ENCODE results near the gene SAMD11.

SAMD11 gene

GRCh38 chr1:978835-979743 is 55.4 kb downstream of the SAMD11 start:
- ChIA-PET POLR2A (no interaction called here), CTCF (interaction anchor here (3.2 kb wide), 1 partner anchor 53 kb away, joined by 12 read pairs; no protein-coding TSS in a partner anchor)
- no peak for TF ChIP-seq CTCF (IDR thresholded peaks at IDR 0.05; ENCODE audit: control extremely low read depth, extremely low read depth, low read depth, missing control alignments)
- no peak for DNase-seq (ENCODE audit: extremely low spot score)

GRCh38 chr1:979744-980072 is 56.0 kb downstream of the SAMD11 start:
- no peak for DNase-seq (ENCODE audit: extremely low spot score)
- POLR2A ChIA-PET: no interaction called here
- CTCF ChIA-PET: interaction anchor here (3.2 kb wide), 1 partner anchor 53 kb away, joined by 12 read pairs; no protein-coding TSS in a partner anchor
- no peak for TF ChIP-seq CTCF (IDR thresholded peaks at IDR 0.05; ENCODE audit: control extremely low read depth, extremely low read depth, low read depth, missing control alignments)

- ChIA-PET CTCF (interaction anchor here (0.7 to 5.8 kb wide), 7 partner anchors 10 to 83 kb away, joined by 3 to 53 read pairs (median 5); partner anchors contain the start of genes AGRN and HES4), POLR2A (no interaction called here)
- TF ChIP-seq CTCF (IDR thresholded peaks at IDR 0.05; ENCODE audit: control extremely low read depth, extremely low read depth, low read depth, missing control alignments): no peak
- DNase-seq (ENCODE audit: extremely low spot score): no peak
Observed at GRCh38 chr1:980137-980571, 56.4 kb downstream of the SAMD11 start.

GRCh38 chr1:980602-981395 is 57.1 kb downstream of the SAMD11 start:
- CTCF ChIA-PET: interaction anchor here (0.6 to 5.8 kb wide), 15 partner anchors 9 to 310 kb away, joined by 3 to 53 read pairs (median 4); partner anchors contain the start of genes AGRN, HES4 and ISG15
- TF ChIP-seq CTCF (IDR thresholded peaks at IDR 0.05; ENCODE audit: control extremely low read depth, extremely low read depth, low read depth, missing control alignments): no peak
- no peak for DNase-seq (ENCODE audit: extremely low spot score)
- POLR2A ChIA-PET: no interaction called here

GRCh38 chr1:981491-981954 is 57.8 kb downstream of the SAMD11 start:
- ChIA-PET CTCF (interaction anchor here (0.6 to 5.8 kb wide), 14 partner anchors 8 to 309 kb away, joined by 3 to 53 read pairs (median 5); partner anchors contain the start of genes AGRN and ISG15), POLR2A (no interaction called here)
- no peak for DNase-seq (ENCODE audit: extremely low spot score)
- TF ChIP-seq CTCF (IDR thresholded peaks at IDR 0.05; ENCODE audit: control extremely low read depth, extremely low read depth, low read depth, missing control alignments): no peak

- DNase-seq (ENCODE audit: extremely low spot score): no peak
- ChIA-PET CTCF (interaction anchor here (1.0 to 5.8 kb wide), 17 partner anchors 10 to 309 kb away, joined by 3 to 54 read pairs (median 7); partner anchors contain the start of genes AGRN, ISG15 and PLEKHN1), POLR2A (no interaction called here)
- no peak for TF ChIP-seq CTCF (IDR thresholded peaks at IDR 0.05; ENCODE audit: control extremely low read depth, extremely low read depth, low read depth, missing control alignments)
Observed at GRCh38 chr1:981955-982558, 58.3 kb downstream of the SAMD11 start, which contains the start of gene PERM1. Gene PERM1 (minus strand): TSS chr1:982093. CDS start chr1:981029, 1,064 bp downstream.
